ENCODE measurements around the gene PTPN21.

DNA sequence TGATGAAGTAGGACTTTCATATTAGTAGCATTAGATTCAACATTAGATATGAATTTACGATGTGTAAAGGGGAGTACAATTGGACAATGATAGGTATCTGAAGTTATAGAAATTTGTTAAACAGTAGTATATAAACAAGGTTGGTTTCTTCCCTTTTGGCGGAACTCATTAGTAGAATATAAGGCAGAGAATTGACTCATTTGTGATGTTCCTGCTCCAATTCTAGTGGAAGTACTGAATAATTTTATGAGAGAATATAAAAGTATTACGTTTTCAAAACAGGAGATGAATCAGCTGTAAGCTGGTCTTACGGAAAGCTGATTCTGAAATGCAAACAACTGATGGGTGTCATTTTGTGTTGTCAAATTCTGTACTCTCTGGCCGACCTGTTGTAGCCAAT is 21.4 kb upstream of the PTPN21 start:
- TF ChIP-seq POLR2AphosphoS5 (IDR thresholded peaks at IDR 0.05), result no peak
- no peak for TF ChIP-seq POLR2A (IDR thresholded peaks at IDR 0.05)
- TF ChIP-seq, protein P1, sequence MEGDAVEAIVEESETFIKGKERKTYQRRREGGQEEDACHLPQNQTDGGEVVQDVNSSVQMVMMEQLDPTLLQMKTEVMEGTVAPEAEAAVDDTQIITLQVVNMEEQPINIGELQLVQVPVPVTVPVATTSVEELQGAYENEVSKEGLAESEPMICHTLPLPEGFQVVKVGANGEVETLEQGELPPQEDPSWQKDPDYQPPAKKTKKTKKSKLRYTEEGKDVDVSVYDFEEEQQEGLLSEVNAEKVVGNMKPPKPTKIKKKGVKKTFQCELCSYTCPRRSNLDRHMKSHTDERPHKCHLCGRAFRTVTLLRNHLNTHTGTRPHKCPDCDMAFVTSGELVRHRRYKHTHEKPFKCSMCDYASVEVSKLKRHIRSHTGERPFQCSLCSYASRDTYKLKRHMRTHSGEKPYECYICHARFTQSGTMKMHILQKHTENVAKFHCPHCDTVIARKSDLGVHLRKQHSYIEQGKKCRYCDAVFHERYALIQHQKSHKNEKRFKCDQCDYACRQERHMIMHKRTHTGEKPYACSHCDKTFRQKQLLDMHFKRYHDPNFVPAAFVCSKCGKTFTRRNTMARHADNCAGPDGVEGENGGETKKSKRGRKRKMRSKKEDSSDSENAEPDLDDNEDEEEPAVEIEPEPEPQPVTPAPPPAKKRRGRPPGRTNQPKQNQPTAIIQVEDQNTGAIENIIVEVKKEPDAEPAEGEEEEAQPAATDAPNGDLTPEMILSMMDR (IDR thresholded peaks at IDR 0.05 in 8 of 11, conservative IDR thresholded peaks at IDR 0.05 in 3 of 11), result no peak
